Measurements from ENCODE around the gene COG5. TPM values are rescaled to one million over a fixed set of nuclear protein-coding genes. Genes with fewer than 3 reads are reported as not detected.

Gene COG5
- total and polyA plus RNA-seq, 2 of the 8 experiments (the other 6 are each of a cell fraction or from before 2014, with no cell fraction given), result 10.5 to 28.1 TPM

- Histone ChIP-seq H3K56ac (replicated peaks; ENCODE audit: insufficient read length, low read depth, low read length) (no peak within 1 kb of the TSS), H2BK12ac (ENCODE audit: low read depth, low read length) (no peak within 1 kb of the TSS), H3K27me3 (replicated peaks in 1 of 4; ENCODE audit: control insufficient read depth in 3 of 4, extremely low read depth in 1 of 4, insufficient read depth in 3 of 4, low read length in 3 of 4) (no peaks in the 10 kb centered on the region), H3K4ac (replicated peaks; ENCODE audit: insufficient read length, low read depth, low read length) (no peak within 1 kb of the TSS), H3K18ac (ENCODE audit: extremely low read depth, low read length) (no peak within 1 kb of the TSS), H3K4me1 (replicated peaks in 1 of 4; ENCODE audit: control insufficient read depth in 3 of 4, insufficient read depth in 4 of 4, low read length in 3 of 4) (peaks cover 0 to 3% (median 0%) of the 10 kb centered on the region in 4 experiments; a peak in 2 of 7 replicates), H3K79me1 (ENCODE audit: low read depth, low read length) (no peaks in the 10 kb centered on the region), H4K5ac (ENCODE audit: insufficient read length, low read depth, low read length) (no peak within 1 kb of the TSS), H2AK5ac (ENCODE audit: low read depth, low read length) (no peak within 1 kb of the TSS), H4K91ac (replicated peaks; ENCODE audit: insufficient read length, low read length) (no peak within 1 kb of the TSS), H4K8ac (ENCODE audit: extremely low read depth, insufficient read depth, low read length) (no peak within 1 kb of the TSS), H3K27ac (ENCODE audit: low read depth, low read length) (no peak within 1 kb of the TSS), H2BK5ac (ENCODE audit: low read depth, low read length) (no peak within 1 kb of the TSS), H2BK15ac (ENCODE audit: low read length) (no peak within 1 kb of the TSS), H3K14ac (ENCODE audit: insufficient read length) (no peak within 1 kb of the TSS), H3K23me2 (ENCODE audit: low read depth, low read length) (no peaks in the 10 kb centered on the region), H3K4me3 (ENCODE audit: extremely low read depth in 1 of 4, insufficient read depth in 2 of 4, low read depth in 3 of 4, low read length in 4 of 4) (no peak within 1 kb of the TSS), H2BK120ac (replicated peaks; ENCODE audit: low read depth, low read length) (no peak within 1 kb of the TSS), H3K9me3 (ENCODE audit: insufficient read depth in 2 of 2, low read depth in 1 of 2, low read length in 1 of 2) (no peaks in the 10 kb centered on the region), H3K9ac (replicated peaks in 1 of 4; ENCODE audit: extremely low read depth in 1 of 4, low read depth in 3 of 4, low read length in 3 of 4) (no peak within 1 kb of the TSS), H4K20me1 (replicated peaks in 1 of 2; ENCODE audit: control insufficient read depth in 1 of 2, insufficient read depth in 2 of 2, low read length in 2 of 2) (peaks cover 0 to 2% of the 10 kb centered on the region in 2 experiments), H2AFZ (ENCODE audit: low read length) (no peak within 1 kb of the TSS), H3K36me3 (ENCODE audit: control insufficient read depth in 2 of 4, insufficient read depth in 4 of 4, low read length in 3 of 4) (no peaks in the 10 kb centered on the region), H3K23ac (ENCODE audit: insufficient read length) (no peak within 1 kb of the TSS), H2BK20ac (ENCODE audit: low read length) (no peak within 1 kb of the TSS), H3K4me2 (ENCODE audit: insufficient read depth in 1 of 2, low read depth in 2 of 2, low read length in 2 of 2) (0 out of 4 replicates have a peak within 1 kb of the TSS, but pooled peaks of 1 of the 2 experiments have one; percentile 2), H3K79me2 (ENCODE audit: control insufficient read depth in 1 of 2, insufficient read depth in 2 of 2, low read length in 2 of 2) (no peaks in the 10 kb centered on the region)
- DNase-seq (ENCODE audit: low read depth in 1 of 2, low spot score in 2 of 2) (no peak), FAIRE-seq (no peak)
- ChIA-PET POLR2A (ENCODE audit: partially characterized antibody) (no interaction called here), CTCF (ENCODE audit: partially characterized antibody) (no interaction called here)
- TF ChIP-seq ZNF274 (IDR thresholded peaks at IDR 0.05; ENCODE audit: borderline replicate concordance, extremely low read depth, low read length), result no peak
- 81% methylated on average over 4 of the region's 4 CpGs; no CpG with 5 or more reads in 1 of the 2 experiments for WGBS, 2 experiments (ENCODE audit: extremely low coverage in 1 of 2, insufficient coverage in 1 of 2, insufficient read length in 1 of 2, insufficient replicate concordance in 2 of 2, low coverage in 1 of 2, low lambda C conversion rate in 2 of 2, missing lambda C conversion rate in 1 of 2)
Observed at GRCh38 chr7:107469929-107470328, 93.8 kb downstream of the COG5 start, which contains the start of gene GPR22. Gene GPR22, plus strand, starts transcription at chr7:107470057. Its CDS starts 4,004 bp downstream, at chr7:107474061.
